Measurements from ENCODE around the gene DIRAS1. TPM values are rescaled to one million over a fixed set of nuclear protein-coding genes. Genes with fewer than 3 reads are reported as not detected.
A peak's percentile ranks its signal among the peaks of the same experiment; 100 is the strongest.

The DIRAS1 gene
- total and polyA plus RNA-seq, 2 of the 8 experiments (the other 6 are each of a cell fraction or from before 2014, with no cell fraction given): 20.2 to 22.3 TPM

GRCh38 chr19:2764945-2765344 lies 43.8 kb upstream of the DIRAS1 start:
- no peak overlapping the region for H3K9ac ChIP-seq (replicated peaks in 1 of 4; ENCODE audit: extremely low read depth in 1 of 4, low read depth in 3 of 4, low read length in 3 of 4)
- H3K23me2 ChIP-seq (ENCODE audit: low read depth, low read length): no peaks in the 10 kb centered on the region

More at GRCh38 chr19:2764945-2765344, 43.8 kb upstream of the DIRAS1 start:
- Histone ChIP-seq H2AFZ (ENCODE audit: low read length) (no peak overlapping the region), H3K14ac (ENCODE audit: insufficient read length) (no peak overlapping the region), H3K9me3 (ENCODE audit: insufficient read depth in 2 of 2, low read depth in 1 of 2, low read length in 1 of 2) (no peaks in the 10 kb centered on the region), H3K36me3 (ENCODE audit: control insufficient read depth in 2 of 4, insufficient read depth in 4 of 4, low read length in 3 of 4) (peaks cover 19 to 60% (median 33%) of the 10 kb centered on the region in 4 experiments; a peak in 7 of 8 replicates), H3K4me3 (ENCODE audit: extremely low read depth in 1 of 4, insufficient read depth in 2 of 4, low read depth in 3 of 4, low read length in 4 of 4) (no peak overlapping the region), H4K20me1 (replicated peaks in 1 of 2; ENCODE audit: control insufficient read depth in 1 of 2, insufficient read depth in 2 of 2, low read length in 2 of 2) (peaks cover 11 to 15% of the 10 kb centered on the region in 2 experiments), H2BK120ac (replicated peaks; ENCODE audit: low read depth, low read length) (no peak overlapping the region), H3K27me3 (replicated peaks in 1 of 4; ENCODE audit: control insufficient read depth in 3 of 4, extremely low read depth in 1 of 4, insufficient read depth in 3 of 4, low read length in 3 of 4) (no peaks in the 10 kb centered on the region), H3K4me2 (ENCODE audit: insufficient read depth in 1 of 2, low read depth in 2 of 2, low read length in 2 of 2) (no peak overlapping the region), H4K8ac (ENCODE audit: extremely low read depth, insufficient read depth, low read length) (peak overlapping the region; percentile 25; the same call in 1 of the 2 replicates), H2BK20ac (ENCODE audit: low read length) (no peak overlapping the region), H3K4ac (replicated peaks; ENCODE audit: insufficient read length, low read depth, low read length) (no peak overlapping the region), H2BK12ac (ENCODE audit: low read depth, low read length) (no peak overlapping the region), H2BK15ac (ENCODE audit: low read length) (no peak overlapping the region), H3K27ac (ENCODE audit: low read depth, low read length) (no peak overlapping the region), H2AK5ac (ENCODE audit: low read depth, low read length) (no peak overlapping the region), H3K4me1 (replicated peaks in 1 of 4; ENCODE audit: control insufficient read depth in 3 of 4, insufficient read depth in 4 of 4, low read length in 3 of 4) (no peaks in the 10 kb centered on the region), H4K5ac (ENCODE audit: insufficient read length, low read depth, low read length) (no peak overlapping the region), H4K91ac (replicated peaks; ENCODE audit: insufficient read length, low read length) (no peak overlapping the region), H3K23ac (ENCODE audit: insufficient read length) (no peak overlapping the region), H3K79me2 (ENCODE audit: control insufficient read depth in 1 of 2, insufficient read depth in 2 of 2, low read length in 2 of 2) (peaks cover under 1 to 15% of the 10 kb centered on the region in 2 experiments; a peak in 3 of 4 replicates), H3K79me1 (ENCODE audit: low read depth, low read length) (peaks cover 2% of the 10 kb centered on the region; the same call in 1 of the 2 replicates), H2BK5ac (ENCODE audit: low read depth, low read length) (no peak overlapping the region), H3K56ac (replicated peaks; ENCODE audit: insufficient read length, low read depth, low read length) (no peak overlapping the region), H3K18ac (ENCODE audit: extremely low read depth, low read length) (no peak overlapping the region)
- DNase-seq (ENCODE audit: low read depth in 1 of 2, low spot score in 2 of 2) (no peak), FAIRE-seq (no peak)
- CTCF ChIA-PET (ENCODE audit: partially characterized antibody): interaction anchor here (0.9 to 1.5 kb wide), 3 partner anchors 10 to 93 kb away, joined by 3 to 5 read pairs (median 4); no protein-coding TSS in a partner anchor
- POLR2A ChIA-PET (ENCODE audit: partially characterized antibody): no interaction called here
- TF ChIP-seq SAP30 (IDR thresholded peaks at IDR 0.05; ENCODE audit: insufficient read depth, insufficient replicate concordance, low read length): no peak
- no peak for TF ChIP-seq RXRA (IDR thresholded peaks at IDR 0.05; ENCODE audit: insufficient read depth, low read depth, low read length)
- TF ChIP-seq RAD21 (IDR thresholded peaks at IDR 0.05 in 1 of 2, conservative IDR thresholded peaks at IDR 0.05 in 1 of 2; ENCODE audit: low read depth in 2 of 2, low read length in 2 of 2): no peak
- no peak for TF ChIP-seq POLR2AphosphoS5 (IDR thresholded peaks at IDR 0.05; ENCODE audit: low read depth, low read length)
- WGBS, 2 experiments (ENCODE audit: extremely low coverage in 1 of 2, insufficient coverage in 1 of 2, insufficient read length in 1 of 2, insufficient replicate concordance in 2 of 2, low coverage in 1 of 2, low lambda C conversion rate in 2 of 2, missing lambda C conversion rate in 1 of 2): 95% methylated on average over 21 of the region's 21 CpGs; no CpG with 5 or more reads in 1 of the 2 experiments

Measured in H1 (cell line).